Measurements from ENCODE around the gene EYS. TPM values are rescaled to one million over a fixed set of nuclear protein-coding genes. Genes with fewer than 3 reads are reported as not detected.
"Not testable (repeated sequence)": the region's sequence is repeated elsewhere in the genome, so short reads cannot be mapped to it uniquely, and the experiment has no call there.

The EYS gene
- total RNA-seq, 2 donors from 2014 or later, result not detected

DNA sequence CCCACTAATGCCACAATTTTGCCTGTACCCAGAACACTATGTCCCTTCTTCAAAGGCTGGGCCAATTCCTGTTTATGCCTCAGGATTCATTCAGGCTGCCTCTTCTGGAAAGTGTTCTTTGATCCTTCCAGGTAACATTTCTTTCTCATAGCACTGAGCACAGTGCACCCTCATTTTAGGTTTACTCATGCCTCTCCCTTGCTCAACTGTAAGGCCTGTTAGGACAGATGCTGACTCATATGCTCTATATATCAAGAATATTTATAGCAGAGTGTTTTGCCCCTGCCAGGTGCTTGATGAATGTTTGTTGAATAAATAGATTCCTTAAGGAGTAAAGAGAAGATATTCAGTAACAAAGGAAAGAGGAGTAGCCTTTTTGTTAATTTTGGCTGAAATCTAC is 1807.5 kb downstream of the EYS start:
- H3K4me3 ChIP-seq, result no peak overlapping the region
- TF ChIP-seq, protein P1, sequence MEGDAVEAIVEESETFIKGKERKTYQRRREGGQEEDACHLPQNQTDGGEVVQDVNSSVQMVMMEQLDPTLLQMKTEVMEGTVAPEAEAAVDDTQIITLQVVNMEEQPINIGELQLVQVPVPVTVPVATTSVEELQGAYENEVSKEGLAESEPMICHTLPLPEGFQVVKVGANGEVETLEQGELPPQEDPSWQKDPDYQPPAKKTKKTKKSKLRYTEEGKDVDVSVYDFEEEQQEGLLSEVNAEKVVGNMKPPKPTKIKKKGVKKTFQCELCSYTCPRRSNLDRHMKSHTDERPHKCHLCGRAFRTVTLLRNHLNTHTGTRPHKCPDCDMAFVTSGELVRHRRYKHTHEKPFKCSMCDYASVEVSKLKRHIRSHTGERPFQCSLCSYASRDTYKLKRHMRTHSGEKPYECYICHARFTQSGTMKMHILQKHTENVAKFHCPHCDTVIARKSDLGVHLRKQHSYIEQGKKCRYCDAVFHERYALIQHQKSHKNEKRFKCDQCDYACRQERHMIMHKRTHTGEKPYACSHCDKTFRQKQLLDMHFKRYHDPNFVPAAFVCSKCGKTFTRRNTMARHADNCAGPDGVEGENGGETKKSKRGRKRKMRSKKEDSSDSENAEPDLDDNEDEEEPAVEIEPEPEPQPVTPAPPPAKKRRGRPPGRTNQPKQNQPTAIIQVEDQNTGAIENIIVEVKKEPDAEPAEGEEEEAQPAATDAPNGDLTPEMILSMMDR (IDR thresholded peaks at IDR 0.05), result no peak
- H3K4me1 ChIP-seq, result no peaks in the 10 kb centered on the region
- H3K27me3 ChIP-seq, result no peaks in the 10 kb centered on the region
- no peaks in the 10 kb centered on the region for H3K9me3 ChIP-seq
- H3K27ac ChIP-seq, result no peak overlapping the region
- DNase-seq (ENCODE audit: low spot score), result no peak
- no peaks in the 10 kb centered on the region for H3K36me3 ChIP-seq

DNA sequence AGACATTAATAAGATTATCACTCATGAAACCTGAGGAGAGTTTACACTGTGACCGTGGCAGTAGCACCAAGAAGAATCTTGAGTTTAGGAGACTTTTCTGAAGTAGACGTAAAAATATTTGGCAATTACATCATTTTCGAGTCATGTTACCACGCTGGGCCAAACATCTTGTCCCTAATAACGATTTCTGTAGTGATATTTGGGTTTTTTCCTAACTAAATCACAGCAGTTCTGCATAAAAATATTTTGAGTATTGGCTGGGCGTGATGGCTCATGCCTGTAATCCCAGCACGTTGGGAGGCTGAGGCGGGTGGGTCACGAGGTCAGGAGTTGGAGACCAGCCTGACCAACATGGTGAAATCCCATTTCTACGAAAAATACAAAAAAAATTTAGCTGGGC is 1809.1 kb downstream of the EYS start:
- no peak overlapping the region for H3K27ac ChIP-seq
- no peak for DNase-seq (ENCODE audit: low spot score)
- TF ChIP-seq, protein P1 (IDR thresholded peaks at IDR 0.05), result no peak
- no peak overlapping the region for H3K4me3 ChIP-seq
- no peaks in the 10 kb centered on the region for H3K27me3 ChIP-seq
- no peaks in the 10 kb centered on the region for H3K36me3 ChIP-seq
- no peaks in the 10 kb centered on the region for H3K4me1 ChIP-seq
- no peaks in the 10 kb centered on the region for H3K9me3 ChIP-seq

DNA sequence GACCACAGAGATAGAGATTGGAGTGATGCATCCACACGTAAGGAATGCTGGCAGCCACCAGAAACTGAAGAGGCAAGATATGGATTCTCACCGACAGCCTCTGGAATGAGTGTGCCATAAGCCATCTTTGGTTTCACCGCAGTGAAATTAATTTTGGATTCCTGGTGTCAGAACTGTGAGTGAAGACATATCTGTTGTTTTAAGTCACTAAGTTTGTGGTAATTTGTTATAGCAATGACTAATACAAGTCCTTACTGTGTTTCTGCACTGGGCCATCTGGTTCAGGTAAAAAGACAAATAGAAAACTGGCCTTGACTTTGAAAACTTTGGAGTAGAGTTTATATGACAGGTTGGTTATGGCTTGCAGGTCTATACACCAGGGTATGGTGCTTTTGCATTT is 1809.6 kb downstream of the EYS start:
- no peaks in the 10 kb centered on the region for H3K9me3 ChIP-seq
- H3K4me3 ChIP-seq, result no peak overlapping the region
- no peaks in the 10 kb centered on the region for H3K36me3 ChIP-seq
- TF ChIP-seq, protein P1 (IDR thresholded peaks at IDR 0.05), result no peak
- DNase-seq (ENCODE audit: low spot score), result no peak
- H3K4me1 ChIP-seq, result no peaks in the 10 kb centered on the region
- H3K27me3 ChIP-seq, result no peaks in the 10 kb centered on the region
- H3K27ac ChIP-seq, result no peak overlapping the region

DNA sequence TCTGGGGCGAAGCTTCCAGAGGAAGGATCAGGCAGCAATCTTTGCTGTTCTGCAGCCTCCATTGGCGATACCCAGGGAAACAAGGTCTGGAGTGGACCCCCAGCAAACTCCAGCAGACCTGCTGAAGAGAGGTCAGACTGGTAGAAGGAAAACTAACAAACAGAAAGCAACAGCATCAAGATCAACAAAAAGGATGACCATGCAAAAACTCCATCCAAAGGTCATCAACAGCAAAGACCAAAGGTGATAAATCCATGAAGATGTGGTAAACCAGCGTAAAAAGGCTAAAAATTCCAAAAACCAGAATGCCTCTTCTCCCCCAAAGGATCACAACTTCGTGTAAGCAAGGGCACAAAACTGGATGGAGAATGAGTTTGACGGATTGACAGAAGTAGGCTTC is 1818.6 kb downstream of the EYS start:
- Histone ChIP-seq H3K27me3 (no peaks in the 10 kb centered on the region), H3K4me1 (no peaks in the 10 kb centered on the region), H3K36me3 (no peaks in the 10 kb centered on the region), H3K4me3 (no peak overlapping the region), H3K27ac (no peak overlapping the region), H3K9me3 (no peaks in the 10 kb centered on the region)
- DNase-seq (ENCODE audit: low spot score), result no peak
- TF ChIP-seq, protein P1 (IDR thresholded peaks at IDR 0.05), result no peak

DNA sequence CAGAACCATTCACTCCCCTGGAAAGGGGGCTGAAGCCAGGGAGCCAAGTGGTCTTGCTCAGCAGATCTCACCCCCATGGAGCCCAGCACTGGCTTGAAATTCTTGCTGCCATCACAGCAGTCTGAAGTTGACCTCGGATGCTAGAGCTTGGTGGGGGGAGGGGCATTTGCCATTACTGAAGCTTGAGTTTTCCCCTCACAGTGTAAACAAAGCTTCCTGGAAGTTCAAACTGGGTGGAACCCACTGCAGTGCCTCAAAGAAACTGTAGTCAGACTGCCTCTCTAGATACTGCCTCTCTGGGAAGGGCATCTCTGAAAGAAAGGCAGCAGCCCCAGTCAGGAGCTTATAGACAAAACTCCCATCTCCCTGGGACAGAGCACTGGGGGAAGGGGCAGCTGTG is 1819.2 kb downstream of the EYS start:
- H3K27ac ChIP-seq; H3K27me3 ChIP-seq; H3K36me3 ChIP-seq; H3K4me1 ChIP-seq; H3K4me3 ChIP-seq; H3K9me3 ChIP-seq; DNase-seq (ENCODE audit: low spot score): not testable (repeated sequence)

DNA sequence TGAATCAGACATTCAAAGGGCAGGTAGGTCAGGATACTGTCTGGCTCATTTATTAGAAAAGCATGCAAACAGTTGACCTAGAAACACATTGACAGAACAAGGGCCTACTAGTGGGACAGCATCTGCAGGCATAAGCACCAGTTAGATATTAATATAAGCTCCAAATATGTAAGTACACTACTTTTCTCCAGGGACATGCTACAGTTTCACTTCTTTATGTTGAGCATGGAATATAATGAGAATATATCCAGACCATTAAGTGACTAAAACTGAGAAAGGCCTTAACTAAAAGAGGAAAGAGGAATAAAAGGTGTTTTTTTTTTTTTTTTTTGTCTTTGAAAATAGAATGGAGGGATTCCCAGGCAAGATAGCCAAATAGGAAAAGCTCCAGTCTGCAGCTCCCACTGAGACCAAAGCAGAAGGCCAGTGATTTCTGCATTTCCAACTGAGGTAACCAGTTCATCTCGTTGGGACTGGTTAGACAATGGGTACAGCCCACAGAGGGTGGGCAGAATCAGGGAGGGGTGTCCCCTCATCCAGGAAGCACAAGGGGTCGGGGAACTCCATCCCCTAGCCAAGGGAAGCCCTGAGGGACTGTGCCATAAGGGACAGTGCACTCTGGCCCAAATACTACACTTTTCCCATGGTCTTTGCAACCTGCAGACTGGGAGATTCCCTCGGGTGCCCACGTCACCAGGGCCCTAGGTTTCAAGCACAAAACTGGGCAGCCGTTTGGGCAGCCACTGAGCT is 1819.8 kb downstream of the EYS start:
- no peaks in the 10 kb centered on the region for H3K27me3 ChIP-seq
- no peak for DNase-seq (ENCODE audit: low spot score)
- no peak overlapping the region for H3K4me3 ChIP-seq
- no peaks in the 10 kb centered on the region for H3K36me3 ChIP-seq
- TF ChIP-seq, protein P1 (IDR thresholded peaks at IDR 0.05), result no peak
- H3K9me3 ChIP-seq, result no peaks in the 10 kb centered on the region
- H3K4me1 ChIP-seq, result no peaks in the 10 kb centered on the region
- H3K27ac ChIP-seq, result no peak overlapping the region

Data from right atrium auricular region (tissue), 2 donors.